NCI-H510A (cell line): ENCODE measurements around the gene USP35.
"Not testable (repeated sequence)": the region's sequence is repeated elsewhere in the genome, so short reads cannot be mapped to it uniquely, and the experiment has no call there.

Experiments
- DNase-seq: peaks from one replicate; lab custom pipeline; 2025; lab: John Stamatoyannopoulos, UW

USP35 gene

GRCh38 chr11:78170874-78171549, 17.7 kb upstream of the USP35 start:
- no peak for DNase-seq

- DNase-seq = no peak
These were observed 16.8 kb upstream of the USP35 start for GRCh38 chr11:78171951-78172350.

DNA sequence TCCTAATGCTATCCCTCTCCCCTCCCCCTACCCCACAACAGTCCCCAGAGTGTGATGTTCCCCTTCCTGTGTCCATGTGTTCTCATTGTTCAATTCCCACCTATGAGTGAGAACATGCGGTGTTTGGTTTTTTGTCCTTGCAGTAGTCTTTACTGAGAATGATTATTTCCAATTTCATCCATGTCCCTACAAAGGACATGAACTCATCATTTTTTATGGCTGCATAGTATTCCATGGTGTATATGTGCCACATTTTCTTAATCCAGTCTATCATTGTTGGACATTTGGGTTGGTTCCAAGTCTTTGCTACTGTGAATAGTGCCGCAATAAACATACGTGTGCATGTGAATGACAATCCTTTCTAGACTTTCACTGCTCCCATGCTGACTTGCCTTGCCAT, 12.9 kb upstream of the USP35 start:
- not testable (repeated sequence) for DNase-seq

- no peak for DNase-seq
These were observed 12.0 kb upstream of the USP35 start for GRCh38 chr11:78176605-78177141.

GRCh38 chr11:78177216-78177615, 11.5 kb upstream of the USP35 start:
- no peak for DNase-seq

DNA sequence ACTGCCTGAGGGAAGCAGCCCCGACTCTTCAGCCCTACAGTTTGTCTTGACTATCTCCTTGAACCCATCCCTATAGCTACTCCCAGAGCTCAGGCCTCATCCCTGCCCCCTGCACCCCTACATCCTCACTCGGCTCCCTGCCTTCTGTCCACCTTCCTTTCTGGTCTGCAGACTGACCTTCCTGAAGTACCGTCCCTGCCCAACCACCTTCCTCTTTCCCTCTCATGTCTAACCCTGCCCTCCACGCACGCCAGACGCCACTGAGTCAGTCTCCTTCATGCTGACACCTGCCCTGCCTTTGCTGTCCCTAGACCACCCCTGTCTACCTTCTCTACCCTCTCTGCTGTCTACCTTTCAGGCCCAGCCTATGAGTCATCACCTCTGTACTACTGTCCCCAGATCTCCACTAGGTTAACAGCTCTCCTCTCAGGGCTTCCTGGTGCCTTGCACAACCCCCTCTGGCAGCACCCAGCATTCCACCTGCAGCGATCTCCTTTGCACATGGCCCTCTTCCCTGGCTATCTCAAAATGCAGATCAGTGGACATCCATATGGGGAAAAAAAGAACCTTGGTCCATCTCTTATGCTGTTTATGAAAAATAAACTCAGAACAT, 9.2 kb upstream of the USP35 start:
- DNase-seq = no peak

- DNase-seq = no peak
These were observed 8.0 kb upstream of the USP35 start for GRCh38 chr11:78180751-78181150.

DNA sequence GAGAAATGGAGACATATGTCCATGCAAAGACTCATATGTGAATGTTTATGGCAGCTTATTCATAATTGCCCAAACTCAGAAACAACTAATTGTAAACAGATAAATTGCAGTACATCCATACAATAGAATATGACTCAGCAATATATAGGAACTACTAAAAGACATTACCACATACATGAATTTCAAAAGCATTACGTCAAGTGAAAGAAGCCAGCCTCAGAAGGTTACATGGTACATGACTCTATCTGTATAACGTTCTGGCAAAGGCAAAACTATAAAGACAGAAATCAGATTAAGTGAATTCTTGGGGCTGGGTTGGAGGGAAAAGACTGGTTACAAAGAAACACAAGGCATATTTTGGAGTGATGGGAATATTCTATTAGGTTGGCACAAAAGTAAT, 7.5 kb upstream of the USP35 start:
- no peak for DNase-seq

DNA sequence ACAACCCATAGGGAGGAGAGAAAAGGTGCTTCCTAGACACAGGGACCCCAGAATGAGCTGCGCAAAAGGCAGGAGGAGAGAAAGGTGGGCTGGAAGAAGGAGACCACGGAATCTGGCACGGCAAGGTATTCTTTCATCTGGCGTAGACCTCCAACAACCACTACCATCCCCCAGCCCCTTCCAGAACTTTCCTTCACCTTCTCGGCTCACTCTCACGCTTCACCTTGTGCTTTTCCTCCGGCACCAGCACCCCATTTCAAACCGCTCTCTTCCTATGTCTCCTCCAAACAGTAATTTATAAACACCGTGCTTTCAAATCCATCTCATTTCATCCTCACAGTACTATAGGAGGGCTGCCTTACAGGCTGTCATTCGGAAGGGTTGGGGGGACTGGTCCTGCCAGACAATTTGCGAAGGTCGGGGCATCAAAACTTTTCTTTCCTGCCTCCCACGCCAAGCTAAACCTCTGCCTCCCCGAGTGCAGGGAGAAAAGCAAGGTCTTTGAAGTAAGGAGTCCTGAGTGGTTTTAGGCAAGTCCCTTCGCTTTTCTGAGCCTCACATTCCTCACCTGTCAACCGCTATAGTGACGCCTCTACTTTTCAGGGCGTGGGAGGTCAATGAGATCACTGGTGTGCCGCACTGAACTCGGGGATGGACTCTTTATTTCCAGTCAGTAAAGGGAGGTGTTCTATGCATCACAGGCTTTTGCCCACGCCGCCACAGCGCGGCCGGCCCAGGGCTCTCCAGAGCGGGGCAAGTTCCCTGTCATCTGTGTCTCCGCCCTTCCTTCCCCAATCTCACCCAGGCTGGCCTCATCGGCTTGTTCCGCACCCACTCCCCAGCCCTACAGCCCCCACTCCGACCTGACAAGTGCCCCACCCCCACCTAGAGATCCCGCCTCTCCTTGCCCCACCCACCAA, 1.1 kb upstream of the USP35 start:
- no peak for DNase-seq

DNA sequence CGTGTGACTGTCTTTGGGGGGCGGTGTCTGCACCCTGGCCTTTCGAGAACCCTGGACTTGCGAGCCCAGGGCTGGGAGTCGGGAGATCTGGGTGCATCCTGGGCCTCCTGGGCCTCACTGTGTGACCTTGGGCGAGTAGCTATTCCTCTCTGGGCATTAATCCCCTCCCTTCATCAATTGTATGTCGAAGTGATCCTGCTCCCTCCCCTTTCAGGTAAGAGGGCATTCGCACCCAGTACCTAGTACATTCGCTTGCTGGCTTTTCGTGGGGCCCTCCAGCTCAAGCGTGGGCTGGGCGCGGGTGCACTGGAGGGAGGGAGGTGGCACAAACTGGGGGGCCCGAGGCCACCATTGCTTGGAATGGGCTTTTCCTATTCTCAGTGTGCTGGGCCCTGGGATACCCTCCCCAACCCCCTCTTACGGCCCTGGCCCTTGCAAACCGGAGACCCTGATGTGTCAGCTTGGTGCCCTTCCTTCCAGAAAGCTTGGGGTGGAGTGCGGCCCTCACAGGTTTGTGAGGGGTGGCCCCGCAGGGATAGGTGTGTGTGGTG, 530 bp downstream of the USP35 start:
- DNase-seq = no peak

DNA sequence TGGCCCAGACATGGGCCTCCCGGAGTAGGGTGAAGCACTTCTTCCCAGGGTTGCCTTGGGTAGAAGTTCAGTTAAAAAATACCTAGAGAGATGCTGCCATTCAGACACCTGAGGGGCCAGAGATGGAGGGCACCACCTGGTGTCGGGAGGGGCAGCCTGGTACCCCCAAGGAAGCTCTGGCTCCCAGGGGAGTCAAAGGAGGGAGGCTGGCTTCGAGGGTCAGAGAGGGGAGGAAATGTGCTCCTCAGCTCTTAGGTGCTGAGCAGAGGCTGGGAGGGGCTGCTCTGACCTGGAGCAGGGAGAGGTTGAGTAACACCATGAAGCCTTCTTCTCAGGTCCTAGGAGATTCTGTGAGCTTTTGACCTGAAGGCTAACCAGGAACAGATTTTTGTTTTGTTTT, 1.1 kb downstream of the USP35 start:
- no peak for DNase-seq

DNA sequence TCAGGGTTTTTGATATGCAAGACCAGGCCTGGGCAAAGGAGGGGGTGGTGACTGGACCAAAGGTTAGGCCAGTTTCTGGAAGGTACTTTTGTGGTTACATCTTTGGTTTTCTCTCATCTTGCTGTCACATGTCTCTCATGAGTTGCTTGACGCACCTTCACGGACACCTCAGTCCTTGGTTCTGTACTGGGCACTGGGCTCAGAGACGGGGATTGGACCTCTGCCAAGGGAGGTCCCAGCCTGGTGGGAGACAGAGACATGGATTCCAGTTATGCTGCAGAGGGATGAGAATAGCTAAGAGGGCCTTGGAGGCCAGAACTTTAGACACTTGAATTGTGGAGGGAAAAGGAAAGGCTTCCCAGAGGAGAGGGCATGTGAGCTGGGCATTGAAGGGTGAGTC, 1.7 kb downstream of the USP35 start:
- no peak for DNase-seq

- DNase-seq = no peak
These were observed 2.3 kb downstream of the USP35 start for GRCh38 chr11:78190871-78191538.

- no peak for DNase-seq
These were observed 3.6 kb downstream of the USP35 start for GRCh38 chr11:78192223-78192719.

DNA sequence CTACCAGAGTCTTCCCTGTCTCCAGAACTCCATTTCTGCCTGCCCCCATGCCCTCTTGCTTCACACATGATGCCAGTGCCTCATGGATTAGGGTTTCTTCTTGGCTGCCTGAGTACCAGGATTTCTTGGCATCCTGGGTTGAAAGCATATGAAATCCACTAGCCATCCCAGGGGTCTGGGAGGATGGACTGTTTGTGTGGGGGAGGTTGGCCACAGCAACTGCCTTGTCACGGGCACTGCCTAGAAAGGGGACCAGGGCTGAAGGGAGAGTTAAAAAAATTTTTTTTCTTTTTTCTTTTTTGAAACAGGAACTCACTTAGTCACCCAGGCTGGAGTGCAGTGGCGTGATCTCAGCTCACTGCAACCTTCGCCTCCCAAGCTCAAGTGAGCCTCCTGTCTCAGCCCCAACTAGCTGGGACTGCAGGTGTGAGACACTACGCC, 4.2 kb downstream of the USP35 start:
- DNase-seq = no peak

GRCh38 chr11:78193806-78194205, 5.1 kb downstream of the USP35 start:
- no peak for DNase-seq

- no peak for DNase-seq
These were observed 5.8 kb downstream of the USP35 start for GRCh38 chr11:78194490-78194889.

- DNase-seq = no peak
These were observed 7.3 kb downstream of the USP35 start for GRCh38 chr11:78195917-78196560.

- DNase-seq = no peak
These were observed 8.0 kb downstream of the USP35 start for GRCh38 chr11:78196661-78197091.

DNA sequence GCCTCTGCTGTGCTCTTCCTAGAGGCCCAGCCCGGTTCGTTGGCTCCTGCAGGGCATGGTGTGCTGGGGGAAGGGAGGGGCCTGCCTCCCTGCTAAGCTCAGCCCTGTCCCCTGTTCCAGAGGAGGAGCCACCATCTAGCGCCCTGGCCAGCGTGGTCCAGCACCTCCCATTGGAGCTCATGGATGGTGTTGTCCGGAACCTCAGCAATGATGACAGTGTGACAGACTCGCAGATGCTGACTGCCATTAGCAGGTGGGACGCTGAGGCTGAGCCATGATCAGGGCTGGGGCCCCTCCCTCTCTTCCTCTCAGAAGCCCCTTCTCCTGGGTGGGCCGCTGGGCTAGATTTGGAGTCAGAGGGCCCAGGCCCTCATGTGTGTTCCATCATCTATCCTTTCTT, 9.1 kb downstream of the USP35 start:
- no peak for DNase-seq
